Activated CD8-positive, alpha-beta T cell treated with anti-CD3 and anti-CD28 coated beads for 36 hours (primary cell): ENCODE results near the gene ANKRD55. TPM values are rescaled to one million over a fixed set of nuclear protein-coding genes. Genes with fewer than 3 reads are reported as not detected.

Experiments
- ATAC-seq: fragments of 200-7000 bp; cut with Tn5 transposase; one replicate; pipeline ENCODE4 v1.10.0; 2021; ENCODE audit warnings: mild to moderate bottlenecking, moderate library complexity
- CTCF ChIA-PET: fragments of 350-600 bp; sonication (Branson Sonifier 250); formaldehyde crosslinking; loops from one replicate; lab custom pipeline; 2021; ENCODE audit warnings: antibody characterized with exemption; lab: Charles Lee
- POLR2A ChIA-PET: fragments of 350-600 bp; sonication (Branson Sonifier 250); formaldehyde crosslinking; loops from one replicate; lab custom pipeline; 2021; ENCODE audit warnings: antibody characterized with exemption; lab: Charles Lee
- DNase-seq: peaks from one replicate; pipeline ENCODE4 v3.0.0-alpha.2; 2020
- H3K27ac Mint-ChIP-seq: one replicate; pipeline ENCODE4 v1.8.0; 2021; ENCODE audit warnings: mild to moderate bottlenecking, mixed read lengths
- H3K27me3 Mint-ChIP-seq: one replicate; pipeline ENCODE4 v1.8.0; 2021; ENCODE audit warnings: mixed read lengths
- H3K36me3 Mint-ChIP-seq: one replicate; pipeline ENCODE4 v1.8.0; 2021; ENCODE audit warnings: low read depth, mixed read lengths
- H3K4me1 Mint-ChIP-seq: one replicate; pipeline ENCODE4 v1.8.0; 2021; ENCODE audit warnings: low read depth, mixed read lengths
- H3K4me3 Mint-ChIP-seq: one replicate; pipeline ENCODE4 v1.8.0; 2021; ENCODE audit warnings: mild to moderate bottlenecking, moderate library complexity, mixed read lengths
- H3K9me3 Mint-ChIP-seq: one replicate; pipeline ENCODE4 v1.8.0; 2021; ENCODE audit warnings: mixed read lengths
- CTCF ChIP-seq: fragments of 200-600 bp; IDR thresholded peaks from one replicate; pipeline ENCODE4 v1.8.0; 2022; ENCODE audit warnings: antibody characterized with exemption, mild to moderate bottlenecking
- intact Hi-C: fragments of 100-400 bp; cut with micrococcal nuclease; formaldehyde crosslinking; loops from one replicate; pipeline ENCODE4 v1.10.0; 2022
- total RNA-seq, 2 experiments: library from RNA; stranded (reverse); gene quantifications; one replicate each; pipeline ENCODE4 v1.2.3, GENCODE V29; 2021

ANKRD55 gene
- total RNA-seq, 2 experiments from 2014 or later: not detected

DNA sequence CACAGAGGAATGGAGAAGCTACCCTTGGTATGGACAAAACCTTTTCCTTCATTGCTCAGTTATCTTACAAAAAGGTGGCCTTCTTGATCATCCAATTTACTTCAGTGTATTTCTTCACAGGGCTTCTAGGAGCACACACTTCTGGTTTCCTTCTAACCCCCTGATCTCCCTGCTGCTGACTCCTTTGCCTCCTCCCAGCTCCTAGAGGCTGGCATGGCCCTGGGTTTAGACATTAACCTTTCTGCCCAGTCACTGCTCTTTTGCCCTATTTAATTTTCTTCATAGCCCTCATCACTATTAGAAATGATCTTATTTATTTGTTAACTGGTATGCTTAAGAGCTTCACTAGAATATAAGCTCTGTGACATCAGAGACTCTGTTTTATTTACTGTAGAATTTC, 63.2 kb downstream of the ANKRD55 start:
- ATAC-seq (no peak), DNase-seq (no peak)
- ChIA-PET POLR2A (interaction anchor here (0.7 kb wide), 1 partner anchor 47 kb away, joined by 3 read pairs; no protein-coding TSS in a partner anchor), CTCF (interaction anchor here (1.0 to 1.4 kb wide), 2 partner anchors 30 to 32 kb away, joined by 3 to 4 read pairs; no protein-coding TSS in a partner anchor)
- H3K9me3 Mint-ChIP-seq: no peaks in the 10 kb centered on the region
- intact Hi-C loops: no loop called here
- no peak for TF ChIP-seq CTCF
- H3K27ac Mint-ChIP-seq: no peak overlapping the region
- no peaks in the 10 kb centered on the region for H3K27me3 Mint-ChIP-seq
- no peaks in the 10 kb centered on the region for H3K36me3 Mint-ChIP-seq
- H3K4me1 Mint-ChIP-seq: peaks cover 22% of the 10 kb centered on the region
- H3K4me3 Mint-ChIP-seq: no peak overlapping the region

GRCh38 chr5:56169281-56169680, 63.8 kb downstream of the ANKRD55 start:
- H3K4me1 Mint-ChIP-seq: peaks cover 22% of the 10 kb centered on the region
- no peak for DNase-seq
- H3K4me3 Mint-ChIP-seq: no peak overlapping the region
- no peak overlapping the region for H3K27ac Mint-ChIP-seq
- ChIA-PET CTCF (interaction anchor here (0.9 kb wide), 1 partner anchor 32 kb away, joined by 3 read pairs; no protein-coding TSS in a partner anchor), POLR2A (no interaction called here)
- no peak for TF ChIP-seq CTCF
- intact Hi-C loops: no loop called here
- no peak for ATAC-seq
- no peaks in the 10 kb centered on the region for H3K36me3 Mint-ChIP-seq
- H3K27me3 Mint-ChIP-seq: no peaks in the 10 kb centered on the region
- H3K9me3 Mint-ChIP-seq: no peaks in the 10 kb centered on the region

- CTCF ChIA-PET: no interaction called here
- Mint-ChIP-seq H3K9me3 (no peaks in the 10 kb centered on the region), H3K27ac (no peak overlapping the region), H3K4me3 (no peak overlapping the region), H3K27me3 (no peaks in the 10 kb centered on the region), H3K36me3 (no peaks in the 10 kb centered on the region), H3K4me1 (peaks cover 22% of the 10 kb centered on the region)
- intact Hi-C loops: no loop called here
- ATAC-seq (no peak), DNase-seq (no peak)
- no peak for TF ChIP-seq CTCF
- POLR2A ChIA-PET: no interaction called here
Measured at GRCh38 chr5:56168066-56168478, 65.1 kb downstream of the ANKRD55 start.

DNA sequence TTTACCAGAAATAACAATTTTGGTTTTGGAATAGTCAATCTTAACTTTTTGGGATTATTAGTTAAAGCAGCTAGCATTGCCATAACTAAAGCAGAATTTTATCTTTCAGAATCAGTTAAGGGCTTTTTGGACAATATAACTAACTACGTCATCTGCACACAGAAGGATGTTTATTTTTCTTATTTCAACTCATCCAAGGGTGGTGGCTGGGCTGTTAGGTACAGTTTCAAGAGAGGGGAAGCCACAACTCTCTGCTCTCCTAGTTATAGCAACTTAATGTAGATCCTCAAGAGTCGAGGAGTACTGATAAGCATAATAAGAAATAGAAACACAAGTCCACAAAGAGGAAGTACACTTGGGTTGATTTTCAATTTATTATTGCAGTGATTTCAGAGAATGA, 65.6 kb downstream of the ANKRD55 start:
- CTCF ChIA-PET: no interaction called here
- no peaks in the 10 kb centered on the region for H3K9me3 Mint-ChIP-seq
- H3K4me3 Mint-ChIP-seq: no peak overlapping the region
- no peak for TF ChIP-seq CTCF
- peaks cover 16% of the 10 kb centered on the region for H3K4me1 Mint-ChIP-seq
- intact Hi-C loops: no loop called here
- H3K36me3 Mint-ChIP-seq: no peaks in the 10 kb centered on the region
- POLR2A ChIA-PET: no interaction called here
- H3K27ac Mint-ChIP-seq: no peak overlapping the region
- no peaks in the 10 kb centered on the region for H3K27me3 Mint-ChIP-seq
- DNase-seq: no peak
- ATAC-seq: no peak

DNA sequence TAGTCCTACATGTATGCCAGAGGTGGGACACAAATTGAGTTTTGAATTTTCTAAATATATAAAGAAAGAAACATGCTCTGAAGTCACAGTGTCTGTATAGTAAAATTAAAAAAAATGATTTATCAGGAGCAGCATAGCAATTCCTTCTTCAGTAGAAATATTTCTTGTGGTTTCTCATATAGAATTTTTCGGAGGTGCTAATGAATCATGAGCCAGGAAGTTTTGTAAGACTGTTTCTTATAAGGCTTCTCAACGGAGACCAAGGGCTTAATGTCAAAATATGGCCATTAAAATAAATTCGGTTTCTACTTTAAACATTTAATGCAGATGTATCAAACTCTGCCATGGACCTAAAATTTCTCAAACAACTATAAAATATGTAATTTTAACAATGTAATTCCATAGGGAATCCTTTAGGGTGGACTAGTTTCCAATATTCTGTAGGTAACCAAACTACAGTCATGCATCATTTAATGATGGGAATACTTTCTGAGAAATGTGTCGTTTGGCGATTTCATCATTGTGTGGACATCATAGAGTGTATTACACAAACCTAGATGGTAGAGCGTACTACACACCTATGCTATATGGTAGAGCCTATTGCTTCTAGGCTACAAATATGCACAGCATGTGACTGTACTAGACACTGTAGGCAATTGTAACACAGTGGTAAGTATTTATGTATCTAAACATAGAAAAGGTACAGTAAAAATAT, 66.3 kb downstream of the ANKRD55 start:
- no peaks in the 10 kb centered on the region for H3K9me3 Mint-ChIP-seq
- no peak for TF ChIP-seq CTCF
- no peaks in the 10 kb centered on the region for H3K36me3 Mint-ChIP-seq
- DNase-seq: no peak
- no peak overlapping the region for H3K4me3 Mint-ChIP-seq
- no peak overlapping the region for H3K27ac Mint-ChIP-seq
- POLR2A ChIA-PET: no interaction called here
- peaks cover 15% of the 10 kb centered on the region for H3K4me1 Mint-ChIP-seq
- no peaks in the 10 kb centered on the region for H3K27me3 Mint-ChIP-seq
- CTCF ChIA-PET: no interaction called here
- no peak for ATAC-seq
- intact Hi-C loops: no loop called here
